Measurements from ENCODE around the gene UPF3B.

Gene UPF3B

DNA sequence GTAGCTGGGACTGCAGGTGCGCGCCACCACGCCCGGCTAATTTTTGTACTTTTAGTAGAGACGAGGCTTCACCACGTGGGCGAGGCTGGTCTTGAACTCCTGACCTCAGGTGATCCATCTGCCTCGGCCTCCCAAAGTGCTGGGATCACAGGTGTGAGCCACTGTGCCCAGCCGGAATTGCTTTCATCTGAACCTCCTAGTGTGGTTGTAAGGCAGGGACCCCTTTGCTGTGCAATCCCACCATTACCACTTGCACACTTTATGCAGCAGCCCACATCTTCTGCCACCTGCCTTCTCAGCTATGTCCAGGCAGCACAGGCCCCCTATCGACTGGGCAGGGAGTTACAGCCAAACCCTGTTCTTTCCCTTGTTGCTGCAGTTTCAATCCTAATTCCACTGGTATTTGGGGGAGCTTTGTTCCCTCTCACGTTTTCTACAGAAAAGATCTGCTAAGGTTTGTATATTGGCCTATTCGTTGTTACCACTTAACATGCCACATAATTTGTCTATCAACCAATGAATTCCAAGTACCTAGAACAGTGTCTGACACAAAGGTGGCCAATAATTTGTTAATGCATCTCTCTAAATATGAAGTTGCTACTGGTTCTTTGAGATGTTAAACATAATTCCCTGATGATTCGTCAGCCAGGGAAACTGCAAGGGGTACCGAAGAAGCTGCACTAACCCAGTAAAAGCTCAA is 67.9 kb downstream of the UPF3B start (continued):
- TF ChIP-seq, protein P1, sequence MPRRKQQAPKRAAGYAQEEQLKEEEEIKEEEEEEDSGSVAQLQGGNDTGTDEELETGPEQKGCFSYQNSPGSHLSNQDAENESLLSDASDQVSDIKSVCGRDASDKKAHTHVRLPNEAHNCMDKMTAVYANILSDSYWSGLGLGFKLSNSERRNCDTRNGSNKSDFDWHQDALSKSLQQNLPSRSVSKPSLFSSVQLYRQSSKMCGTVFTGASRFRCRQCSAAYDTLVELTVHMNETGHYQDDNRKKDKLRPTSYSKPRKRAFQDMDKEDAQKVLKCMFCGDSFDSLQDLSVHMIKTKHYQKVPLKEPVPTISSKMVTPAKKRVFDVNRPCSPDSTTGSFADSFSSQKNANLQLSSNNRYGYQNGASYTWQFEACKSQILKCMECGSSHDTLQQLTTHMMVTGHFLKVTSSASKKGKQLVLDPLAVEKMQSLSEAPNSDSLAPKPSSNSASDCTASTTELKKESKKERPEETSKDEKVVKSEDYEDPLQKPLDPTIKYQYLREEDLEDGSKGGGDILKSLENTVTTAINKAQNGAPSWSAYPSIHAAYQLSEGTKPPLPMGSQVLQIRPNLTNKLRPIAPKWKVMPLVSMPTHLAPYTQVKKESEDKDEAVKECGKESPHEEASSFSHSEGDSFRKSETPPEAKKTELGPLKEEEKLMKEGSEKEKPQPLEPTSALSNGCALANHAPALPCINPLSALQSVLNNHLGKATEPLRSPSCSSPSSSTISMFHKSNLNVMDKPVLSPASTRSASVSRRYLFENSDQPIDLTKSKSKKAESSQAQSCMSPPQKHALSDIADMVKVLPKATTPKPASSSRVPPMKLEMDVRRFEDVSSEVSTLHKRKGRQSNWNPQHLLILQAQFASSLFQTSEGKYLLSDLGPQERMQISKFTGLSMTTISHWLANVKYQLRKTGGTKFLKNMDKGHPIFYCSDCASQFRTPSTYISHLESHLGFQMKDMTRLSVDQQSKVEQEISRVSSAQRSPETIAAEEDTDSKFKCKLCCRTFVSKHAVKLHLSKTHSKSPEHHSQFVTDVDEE (CRISPR knock-in tag; IDR thresholded peaks at IDR 0.05): no peak
- TF ChIP-seq ZC3H10 (CRISPR knock-in tag; IDR thresholded peaks at IDR 0.05) (no peak), BACH2 (CRISPR knock-in tag; IDR thresholded peaks at IDR 0.05; ENCODE audit: borderline replicate concordance) (no peak), CSRNP3 (CRISPR knock-in tag; IDR thresholded peaks at IDR 0.05) (no peak), TOX (CRISPR knock-in tag; IDR thresholded peaks at IDR 0.05; ENCODE audit: borderline replicate concordance) (no peak), TCF4 (CRISPR knock-in tag; IDR thresholded peaks at IDR 0.05; ENCODE audit: borderline replicate concordance) (no peak)
